Measurements from ENCODE around the gene SLC16A5.

GRCh38 chr17:75096082-75096625 is 8.4 kb downstream of the SLC16A5 start:
- TF ChIP-seq CTCF (IDR thresholded peaks at IDR 0.05; ENCODE audit: insufficient read depth, low read depth, low read length) (no peak), EZH2 (IDR thresholded peaks at IDR 0.05; ENCODE audit: insufficient read depth, low read length) (no peak)

Data from astrocyte (in vitro differentiated cells and primary cell).